NCI-H524 (cell line): Measurements from ENCODE around the gene CUZD1.
"Not testable (repeated sequence)": the region's sequence is repeated elsewhere in the genome, so short reads cannot be mapped to it uniquely, and the experiment has no call there.

ENCODE experiments used
- DNase-seq, 2 experiments: peaks; one replicate each; lab custom pipeline; 2025; lab: John Stamatoyannopoulos, UW

Gene CUZD1, protein sequence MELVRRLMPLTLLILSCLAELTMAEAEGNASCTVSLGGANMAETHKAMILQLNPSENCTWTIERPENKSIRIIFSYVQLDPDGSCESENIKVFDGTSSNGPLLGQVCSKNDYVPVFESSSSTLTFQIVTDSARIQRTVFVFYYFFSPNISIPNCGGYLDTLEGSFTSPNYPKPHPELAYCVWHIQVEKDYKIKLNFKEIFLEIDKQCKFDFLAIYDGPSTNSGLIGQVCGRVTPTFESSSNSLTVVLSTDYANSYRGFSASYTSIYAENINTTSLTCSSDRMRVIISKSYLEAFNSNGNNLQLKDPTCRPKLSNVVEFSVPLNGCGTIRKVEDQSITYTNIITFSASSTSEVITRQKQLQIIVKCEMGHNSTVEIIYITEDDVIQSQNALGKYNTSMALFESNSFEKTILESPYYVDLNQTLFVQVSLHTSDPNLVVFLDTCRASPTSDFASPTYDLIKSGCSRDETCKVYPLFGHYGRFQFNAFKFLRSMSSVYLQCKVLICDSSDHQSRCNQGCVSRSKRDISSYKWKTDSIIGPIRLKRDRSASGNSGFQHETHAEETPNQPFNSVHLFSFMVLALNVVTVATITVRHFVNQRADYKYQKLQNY

DNA sequence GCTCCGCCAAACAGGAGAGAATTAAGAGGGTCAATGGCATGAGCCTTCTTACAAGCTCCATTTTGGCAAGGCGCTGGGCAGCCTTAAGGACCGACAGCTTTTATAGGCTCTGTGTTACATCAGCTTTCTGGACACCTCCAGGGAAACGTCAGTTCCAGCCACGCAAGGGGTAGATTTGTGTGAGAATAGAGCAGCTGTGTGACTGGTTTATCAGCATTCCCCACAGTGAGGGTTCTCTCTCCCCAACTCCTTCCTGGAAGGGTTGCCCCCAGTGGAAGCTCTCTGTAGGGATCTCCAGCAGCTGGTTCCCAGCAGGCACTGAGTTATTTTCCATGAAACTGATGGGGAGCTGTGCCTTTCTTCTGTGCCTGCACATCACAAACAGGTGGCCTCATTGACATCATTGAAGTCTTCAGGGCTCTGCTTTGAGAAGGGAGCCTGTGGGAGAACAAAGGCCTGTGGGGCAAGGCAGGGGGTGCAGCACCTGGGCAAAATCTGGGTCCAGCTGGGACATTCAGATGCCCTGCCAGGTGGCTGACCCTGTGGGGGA lies at the start of gene CUZD1:
Gene CUZD1 (minus strand): TSS at position 75 of the 550 bp plus-strand sequence. CDS start 14 bp downstream, at position 61.
- peak; percentile 1 to 35 for DNase-seq

DNA sequence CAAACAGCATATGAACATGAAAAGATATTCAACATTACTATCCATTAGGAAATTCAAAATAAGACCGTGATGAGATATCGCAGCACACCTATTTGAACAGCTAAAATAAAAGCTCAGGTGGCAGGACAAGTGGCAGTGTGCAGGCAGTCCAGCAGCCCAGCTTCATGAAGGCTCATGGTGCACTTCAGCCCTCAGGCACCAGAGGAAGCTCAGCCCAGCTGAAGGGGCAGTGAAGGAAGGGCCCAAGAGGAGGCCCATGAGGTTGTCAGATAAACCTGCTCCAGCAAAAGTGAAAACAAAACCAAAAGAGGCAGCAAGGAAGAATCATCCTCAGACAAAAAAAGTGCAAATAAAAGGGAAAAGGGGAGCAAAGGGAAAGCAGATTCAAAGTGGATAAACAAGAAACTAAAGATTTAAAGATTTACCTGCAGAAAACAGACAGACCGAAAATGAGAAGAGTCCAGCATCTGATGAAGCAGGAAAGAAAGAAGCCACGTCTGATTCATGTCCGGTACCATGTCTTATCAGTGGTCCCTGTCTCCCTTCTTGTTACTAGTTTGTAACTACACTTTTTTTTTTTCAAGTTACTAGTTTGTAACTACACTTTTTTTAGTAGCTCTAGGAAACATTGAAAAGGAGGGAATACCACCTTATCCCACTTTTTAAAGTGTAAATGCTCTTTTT lies 48.7 kb upstream of the CUZD1 start:
- DNase-seq: no peak

DNA sequence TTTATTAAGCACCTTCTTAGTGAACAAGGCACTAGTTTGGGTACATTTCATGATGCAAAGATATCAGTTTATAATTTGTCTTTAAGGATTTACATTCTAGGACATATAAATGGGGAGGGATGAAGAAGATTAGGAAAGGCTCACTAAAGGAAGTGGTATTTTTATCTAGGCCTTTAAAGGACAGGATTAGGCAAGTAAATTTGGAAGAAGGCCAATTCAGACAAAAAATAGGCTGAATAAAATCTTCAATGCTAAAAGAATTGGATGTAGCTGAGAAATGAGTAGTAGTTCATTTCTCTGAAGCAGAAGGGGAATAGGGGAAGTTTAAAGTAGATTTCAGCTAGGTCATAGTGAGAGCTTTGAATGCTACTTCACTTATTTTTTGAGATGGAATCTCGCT lies 38.5 kb upstream of the CUZD1 start:
- DNase-seq: no peak

DNA sequence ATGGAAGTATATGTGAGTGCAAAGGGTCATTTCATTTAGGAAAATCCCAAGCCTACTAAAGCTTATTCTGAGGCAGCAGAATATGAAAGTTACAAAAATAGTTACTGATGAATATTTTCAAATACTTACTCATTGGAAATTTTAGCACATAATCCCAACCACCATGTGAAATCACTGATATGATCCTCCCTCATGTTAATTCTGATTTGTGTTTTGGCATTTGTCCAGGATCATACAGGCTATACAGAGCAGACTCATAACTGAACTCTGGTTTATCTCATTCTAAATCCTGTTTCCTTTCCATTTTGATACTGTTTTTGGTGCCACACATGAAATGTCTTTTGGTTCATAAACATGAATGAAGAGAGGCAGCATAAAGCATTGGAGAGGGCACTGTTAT lies 37.1 kb upstream of the CUZD1 start:
- no peak for DNase-seq

DNA sequence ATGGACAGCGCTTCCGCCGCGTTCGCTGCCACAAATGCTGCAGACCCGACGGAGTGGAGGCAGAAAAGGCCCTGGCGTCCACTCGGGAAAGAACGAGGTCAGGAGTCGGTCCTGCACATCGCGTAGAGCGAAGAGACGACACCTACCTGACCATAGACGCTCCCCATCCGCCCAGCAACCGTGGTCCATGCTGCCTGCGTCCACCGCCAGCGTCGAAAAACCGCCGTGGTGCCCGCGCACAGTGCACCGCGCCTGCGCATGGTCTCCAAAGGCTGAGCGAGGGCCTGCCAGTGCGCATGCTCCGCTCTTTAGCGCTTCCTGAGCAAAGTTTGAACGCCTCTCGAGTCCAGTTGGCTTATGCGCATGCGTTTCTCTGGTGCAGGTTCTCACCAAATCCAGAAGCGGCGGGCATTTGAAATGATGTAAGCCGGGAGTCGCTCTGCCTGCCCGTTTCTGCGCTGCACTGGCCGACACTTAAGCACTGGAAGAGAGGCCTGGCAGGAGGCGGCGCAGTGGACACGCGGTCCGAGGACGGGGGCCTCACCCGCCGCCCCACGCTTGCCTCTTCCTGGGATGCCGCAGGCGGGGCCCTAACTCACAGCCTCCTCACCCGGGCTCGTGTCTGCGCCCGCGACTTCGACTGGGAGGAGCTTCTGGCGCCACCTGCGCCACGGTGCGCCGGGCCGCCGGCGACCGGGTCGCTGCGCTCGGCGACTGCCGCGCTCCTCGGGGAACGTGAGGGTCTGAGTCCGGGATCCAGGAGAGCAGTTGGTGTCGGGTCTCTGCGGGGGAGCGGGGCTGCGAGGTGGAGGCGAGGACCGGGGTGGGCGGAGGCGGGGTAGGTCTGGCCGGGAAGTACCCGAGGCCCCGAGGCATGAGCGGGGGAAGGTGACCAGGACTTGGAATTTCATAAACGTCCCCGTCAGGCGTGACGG lies 33.9 kb upstream of the CUZD1 start, which contains the start of gene FAM24B:
Gene FAM24B (minus strand): TSS at position 243 of the 935 bp plus-strand sequence. CDS start 29,066 bp downstream, outside the sequence.
- peak; percentile 67 to 91 for DNase-seq

DNA sequence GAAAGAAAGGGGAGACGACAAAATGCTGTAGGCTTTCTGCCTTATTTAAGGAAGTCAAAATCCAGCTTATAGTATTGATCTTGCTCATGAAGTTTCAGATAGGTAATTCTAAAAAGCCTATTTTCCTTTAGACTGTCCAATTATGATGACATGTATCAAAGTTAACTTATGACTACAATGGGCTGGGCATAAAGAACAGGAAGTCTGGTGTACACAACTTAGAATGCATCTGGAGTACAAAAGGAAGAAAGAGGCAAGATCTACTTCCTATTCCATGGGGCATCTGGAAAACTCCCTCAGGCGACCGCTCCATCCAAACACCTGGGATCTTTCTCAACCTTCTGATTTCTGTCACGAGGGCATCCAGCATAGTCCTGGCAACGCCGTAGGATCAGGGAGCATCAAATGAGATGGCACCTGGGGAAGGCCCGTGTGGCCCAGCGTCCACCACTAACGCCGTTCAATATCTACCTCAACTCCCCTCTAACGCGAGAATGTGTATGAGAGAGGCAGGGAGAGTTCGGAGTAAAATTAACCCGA lies 33.2 kb upstream of the CUZD1 start:
- DNase-seq: no peak

DNA sequence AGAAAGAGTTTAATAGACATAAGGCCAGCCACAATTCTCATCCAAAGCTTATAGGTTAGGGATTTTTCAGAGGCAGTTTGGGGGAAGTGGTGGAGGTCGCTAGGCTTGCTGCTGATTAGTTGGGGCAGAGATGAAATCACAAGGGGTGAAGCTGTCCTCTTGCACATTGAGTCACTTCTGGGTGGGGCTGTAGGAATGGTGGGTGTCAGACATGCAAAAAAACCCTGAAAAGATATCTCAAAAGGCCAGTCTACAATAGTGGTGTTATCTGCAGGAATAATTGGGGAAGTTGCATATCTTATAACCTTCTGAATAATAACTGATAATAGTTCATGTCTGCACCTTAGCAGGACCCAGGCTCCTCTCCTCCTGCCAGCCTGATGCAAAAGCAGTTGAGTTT lies 31.6 kb upstream of the CUZD1 start:
- DNase-seq: no peak

DNA sequence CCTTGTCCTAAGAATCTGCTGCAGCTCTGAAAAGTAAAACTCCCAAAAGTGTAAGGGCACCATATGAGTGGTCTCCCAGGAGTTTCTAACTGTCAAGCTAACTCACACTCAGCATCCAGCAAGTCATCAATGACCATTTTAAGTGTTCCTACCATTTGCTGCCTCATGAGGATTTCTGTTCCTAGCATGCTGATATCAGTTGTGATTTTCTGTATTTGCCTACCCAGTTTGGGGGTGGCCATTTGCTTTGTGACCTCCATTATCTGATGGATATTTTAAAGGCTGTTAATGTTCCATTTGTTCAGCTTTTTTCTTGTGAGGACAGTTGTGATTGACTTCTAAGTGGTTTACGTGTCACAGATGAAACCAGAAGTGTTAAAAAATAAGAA lies 30.8 kb upstream of the CUZD1 start:
- DNase-seq: no peak

DNA sequence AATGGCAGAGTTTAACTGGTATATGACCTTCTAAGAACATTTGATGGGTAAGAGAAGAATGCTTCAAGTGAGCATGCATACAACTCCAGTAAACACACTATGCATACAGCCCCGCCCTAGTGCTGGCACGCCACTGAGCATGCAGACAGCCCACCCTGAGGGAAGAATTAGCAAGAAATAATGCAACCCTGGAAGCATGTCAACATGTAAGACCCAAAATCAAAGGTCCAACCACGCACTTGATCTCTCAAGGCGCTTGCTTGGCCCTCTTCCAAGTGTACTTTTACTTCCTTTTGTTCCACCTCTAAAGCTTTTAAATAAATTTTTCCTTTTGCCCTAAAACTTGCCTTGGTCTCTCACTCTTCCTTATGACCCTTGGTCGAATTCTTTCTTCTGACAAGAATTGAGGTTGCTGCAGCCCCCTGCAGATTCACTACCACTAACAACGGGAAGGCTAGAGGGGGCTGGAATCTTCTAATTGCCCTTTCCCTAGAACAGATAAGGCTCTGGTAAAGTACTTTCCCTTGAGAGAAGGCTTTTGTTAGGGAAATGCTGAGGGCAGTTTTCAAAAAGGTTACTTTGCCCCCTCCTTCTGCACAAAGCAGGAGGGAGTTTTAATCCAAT lies 30.3 kb upstream of the CUZD1 start:
- no peak for DNase-seq

DNA sequence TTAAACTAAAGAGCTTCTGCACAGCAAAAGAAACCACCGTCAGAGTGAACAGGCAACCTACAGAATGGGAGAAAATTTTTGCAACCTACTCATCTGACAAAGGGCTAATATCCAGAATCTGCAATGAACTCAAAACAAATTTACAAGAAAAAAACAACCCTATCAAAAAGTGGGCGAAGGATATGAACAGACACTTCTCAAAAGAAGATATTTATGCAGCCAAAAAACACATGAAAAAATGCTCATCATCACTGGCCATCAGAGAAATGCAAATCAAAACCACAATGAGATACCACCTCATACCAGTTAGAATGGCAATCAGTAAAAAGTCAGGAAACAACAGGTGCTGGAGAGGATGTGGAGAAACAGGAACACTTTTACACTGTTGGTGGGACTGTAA lies 26.3 kb upstream of the CUZD1 start:
- not testable (repeated sequence) for DNase-seq

DNA sequence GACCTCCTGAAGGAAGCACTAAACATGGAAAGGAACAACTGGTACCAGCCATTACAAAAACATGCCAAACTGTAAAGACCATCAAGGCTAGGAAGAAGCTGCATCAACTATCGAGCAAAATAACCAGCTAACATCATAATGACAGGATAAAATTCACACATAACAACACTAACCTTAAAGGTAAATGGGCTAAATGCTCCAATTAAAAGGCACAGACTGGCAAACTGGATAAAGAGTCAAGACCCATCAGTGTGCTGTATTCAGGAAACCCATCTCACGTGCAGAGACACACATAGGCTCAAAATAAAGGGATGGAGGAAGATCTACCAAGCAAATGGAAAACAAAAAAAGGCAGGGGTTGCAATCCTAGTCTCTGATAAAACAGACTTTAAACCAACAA lies 23.1 kb upstream of the CUZD1 start:
- DNase-seq: not testable (repeated sequence)

DNA sequence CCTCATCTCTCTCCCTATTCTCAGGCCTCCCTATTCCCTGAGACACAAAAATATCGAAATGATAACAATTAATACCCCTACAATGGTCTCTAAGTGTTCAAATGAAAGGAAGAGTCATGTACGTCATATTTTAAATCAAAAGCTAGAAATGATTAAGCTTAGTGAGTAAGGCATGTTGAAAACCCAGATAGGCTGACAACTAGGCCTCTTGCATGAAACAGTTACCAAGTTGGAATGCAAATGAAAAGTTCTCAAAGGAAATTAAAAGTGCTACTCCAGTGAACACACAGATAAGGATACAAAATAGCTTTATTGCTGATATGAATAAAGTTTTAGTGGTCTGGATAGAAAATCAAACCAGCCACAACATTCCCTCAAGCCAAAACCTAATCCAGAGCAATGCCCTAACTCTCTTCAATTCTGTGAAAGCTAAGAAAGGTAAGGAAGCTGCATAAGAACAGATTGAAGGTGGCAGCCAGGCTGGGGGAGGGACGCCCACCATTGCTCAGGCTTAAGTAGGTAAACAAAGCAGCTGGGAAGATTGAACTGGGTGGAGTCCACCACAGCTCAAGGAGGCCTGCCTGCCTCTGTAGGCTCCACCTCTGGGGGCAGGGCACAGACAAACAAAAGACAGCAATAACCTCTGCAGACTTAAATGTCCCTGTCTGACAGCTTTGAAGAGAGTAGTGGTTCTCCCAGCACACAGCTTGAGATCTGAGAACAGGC lies 21.3 kb upstream of the CUZD1 start:
- DNase-seq: not testable (repeated sequence)

DNA sequence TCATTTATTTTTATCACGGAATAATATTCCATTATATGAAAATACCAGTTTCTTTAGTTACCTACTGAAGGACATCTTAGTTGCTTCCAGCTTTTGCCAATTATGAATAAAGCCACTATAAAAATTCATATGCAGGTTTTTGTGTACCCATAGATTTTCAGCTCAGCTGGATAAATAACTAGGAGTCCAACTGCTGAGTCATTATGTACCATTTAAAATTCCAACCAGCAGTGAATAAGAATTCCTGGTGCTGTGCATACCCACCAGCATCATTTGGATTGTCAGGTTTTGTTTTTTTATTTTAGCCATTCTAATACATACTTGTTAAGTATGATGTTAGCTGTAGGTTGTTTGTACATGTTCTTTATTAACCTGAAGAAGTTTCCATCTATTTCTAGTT lies 19.2 kb upstream of the CUZD1 start:
- DNase-seq: no peak

DNA sequence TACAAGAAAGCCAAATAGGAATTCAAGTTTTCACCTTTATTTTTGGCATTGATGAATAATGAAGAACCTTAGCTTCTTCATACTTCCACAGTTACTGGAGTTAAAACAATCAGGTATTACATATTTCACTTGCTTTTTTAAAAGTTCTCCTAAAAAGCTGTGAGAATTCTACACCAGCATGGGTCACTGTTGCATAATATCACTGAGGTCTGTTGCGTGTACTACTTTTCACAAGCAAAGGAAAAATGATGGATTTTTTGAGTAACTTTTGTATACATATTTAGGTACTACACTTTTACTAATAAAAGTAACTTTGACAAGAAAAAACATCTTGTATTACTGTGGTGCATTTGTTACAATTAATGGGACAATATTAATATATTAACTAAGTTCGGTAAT lies 18.5 kb upstream of the CUZD1 start:
- DNase-seq: no peak

DNA sequence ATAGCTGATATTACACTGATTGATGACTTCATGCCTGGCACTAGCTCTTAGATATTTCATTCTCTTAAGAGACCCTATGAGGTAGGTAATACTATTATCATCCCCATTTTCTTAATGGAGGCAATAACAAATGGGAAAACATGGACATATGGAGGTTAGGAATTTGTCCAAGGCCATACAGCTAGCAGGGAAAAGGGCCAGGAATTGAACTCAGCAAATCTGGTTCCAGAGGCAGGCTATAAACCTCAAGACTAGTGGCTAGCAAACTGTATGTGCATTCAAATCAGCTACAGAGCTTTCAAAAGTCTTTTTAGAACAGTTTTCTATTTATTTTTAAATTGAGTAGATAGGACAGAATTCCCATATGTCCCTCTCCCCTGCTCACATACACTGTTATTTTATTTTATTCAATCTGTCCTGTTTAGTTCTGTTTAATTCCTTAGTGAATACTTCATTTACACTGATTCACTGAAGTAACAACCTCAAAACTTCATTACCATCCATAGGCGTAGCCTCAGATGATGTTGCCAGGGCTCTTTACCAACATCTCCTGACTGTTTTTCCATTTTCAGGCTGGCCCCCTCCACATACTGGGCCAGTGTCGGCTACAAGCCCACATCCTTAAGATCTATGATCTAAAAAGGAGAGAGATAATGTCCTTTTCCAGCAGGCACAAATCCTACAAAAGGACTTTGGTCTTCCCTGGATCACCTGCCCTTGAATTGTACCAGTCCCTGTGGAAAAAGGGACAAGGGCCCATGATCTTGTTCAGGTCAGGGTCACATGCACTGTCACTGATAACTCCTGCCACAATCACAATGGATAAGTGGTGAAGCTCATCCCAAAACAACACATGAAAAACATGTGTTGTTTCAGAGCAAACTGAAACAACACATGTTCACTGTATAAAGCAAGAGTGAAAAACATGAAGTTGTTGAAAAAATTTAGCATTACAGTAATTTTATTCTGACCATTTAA lies 17.8 kb upstream of the CUZD1 start:
- no peak for DNase-seq

DNA sequence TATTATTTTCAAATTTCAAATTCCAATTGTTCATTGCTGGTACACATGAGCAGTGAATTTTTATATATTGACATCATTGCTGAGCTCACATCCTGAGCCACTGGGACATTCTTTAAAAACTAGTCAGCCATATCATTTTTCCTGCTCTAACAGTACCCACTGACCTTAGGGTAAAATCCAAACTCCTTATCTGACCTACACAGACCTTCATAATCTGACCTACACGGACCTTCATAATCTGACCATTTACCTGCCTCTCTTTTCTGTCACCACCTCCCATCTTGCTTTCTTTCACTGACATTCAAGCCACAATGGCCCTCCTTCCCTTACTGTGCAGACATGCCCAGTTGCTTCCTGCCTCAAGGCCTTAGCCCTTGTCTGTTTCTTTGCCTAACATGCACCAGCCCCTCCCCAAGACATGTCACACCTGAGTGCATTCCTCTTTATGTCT lies 16.1 kb upstream of the CUZD1 start:
- no peak for DNase-seq

DNA sequence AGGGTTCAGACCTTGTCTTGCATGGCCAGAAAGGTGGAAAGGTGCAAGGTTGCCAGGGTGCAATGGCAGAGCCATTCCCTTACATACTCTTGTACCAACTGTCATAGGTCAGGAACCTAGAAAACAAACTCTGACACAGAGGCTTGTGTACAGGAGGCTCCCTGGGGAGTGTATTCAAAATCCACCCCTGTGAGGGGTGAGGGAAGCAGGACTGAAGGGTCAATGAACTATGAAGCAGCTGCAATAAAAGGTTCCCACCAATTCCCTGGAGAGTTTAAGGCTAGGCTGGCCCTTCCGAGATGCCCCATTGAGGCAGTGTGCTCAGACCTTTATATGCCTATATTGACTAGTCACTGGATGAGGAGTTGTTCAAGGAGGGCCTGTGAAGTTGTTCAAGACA lies 13.9 kb upstream of the CUZD1 start:
- no peak for DNase-seq

DNA sequence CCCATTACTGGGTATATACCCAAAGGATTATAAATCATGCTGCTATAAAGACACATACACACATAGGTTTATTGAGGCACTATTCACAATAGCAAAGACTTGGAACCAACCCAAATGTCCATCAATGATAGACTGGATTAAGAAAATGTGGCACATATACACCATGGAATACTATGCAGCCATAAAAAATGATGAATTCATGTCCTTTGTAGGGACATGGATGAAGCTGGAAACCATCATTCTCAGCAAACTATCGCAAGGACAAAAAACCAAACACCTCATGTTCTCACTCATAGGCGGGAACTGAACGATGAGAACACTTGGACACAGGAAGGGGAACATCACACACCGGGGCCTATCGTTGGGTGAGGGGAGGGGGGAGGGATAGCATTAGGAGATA lies 12.4 kb upstream of the CUZD1 start:
- not testable (repeated sequence) for DNase-seq

DNA sequence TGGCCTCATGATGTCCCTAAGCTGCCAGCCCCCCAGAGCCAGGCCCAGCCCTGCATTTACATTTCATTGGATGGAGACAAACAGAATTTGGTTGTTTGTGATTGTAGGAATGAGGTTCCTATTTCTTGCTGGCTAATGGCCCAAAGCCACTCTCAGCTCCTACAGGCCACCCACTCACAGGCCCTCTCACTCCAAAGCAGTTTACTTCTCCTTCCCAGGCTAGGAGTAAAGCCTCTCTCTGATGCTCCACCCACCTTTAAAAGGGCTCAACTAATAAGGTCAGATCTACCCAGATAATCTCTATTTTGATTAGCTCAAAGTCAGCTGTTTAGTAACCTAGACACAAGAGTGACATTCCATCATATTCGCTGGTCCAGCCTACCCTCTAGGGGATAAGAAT lies 11.2 kb upstream of the CUZD1 start:
- no peak for DNase-seq
